Urinary bladder (tissue), 4 donors: ENCODE results near the gene TEC. TPM values are rescaled to one million over a fixed set of nuclear protein-coding genes. Genes with fewer than 3 reads are reported as not detected.
"Not testable (repeated sequence)": the region's sequence is repeated elsewhere in the genome, so short reads cannot be mapped to it uniquely, and the experiment has no call there.

Experiments
- DNase-seq: peaks from one replicate; pipeline ENCODE4 v3.0.0-alpha.2; 2015; ENCODE audit errors: extremely low spot score
- H3K27ac ChIP-seq: one replicate; pipeline ENCODE4 v1.5.1; 2013; ENCODE audit warnings: low read depth, mild to moderate bottlenecking, moderate library complexity
- H3K36me3 ChIP-seq: one replicate; pipeline ENCODE4 v1.6.1; 2013; ENCODE audit warnings: mild to moderate bottlenecking, moderate library complexity; ENCODE audit not compliant: insufficient read depth
- H3K4me1 ChIP-seq: one replicate; pipeline ENCODE4 v1.6.1; 2013; ENCODE audit warnings: mild to moderate bottlenecking, moderate library complexity; ENCODE audit not compliant: insufficient read depth
- H3K4me3 ChIP-seq: one replicate; pipeline ENCODE4 v1.5.1; 2013; ENCODE audit warnings: low read depth, low read length
- WGBS: extraction: QIAGEN DNeasy Blood & Tissue Kit; methylation state at CpG from one replicate; pipeline ENCODE4 v1.1.7; 2013; 5-methylcytosine and 5-hydroxymethylcytosine counted together
- polyA plus RNA-seq: library from polyadenylated mRNA; stranded (reverse); fragments of 200-250 nt; gene quantifications from one replicate; pipeline ENCODE4 v1.2.3, GENCODE V29; 2013
- total RNA-seq: library from RNA; depleted of rRNA; stranded (reverse); fragments of >200 nt; gene quantifications from one replicate; pipeline ENCODE4 v1.2.3, GENCODE V29; 2014
- donor health status: healthy with polysubstance abuse.
- donor health status: healthy.

TEC gene
- total RNA-seq (2.6 TPM), polyA plus RNA-seq (0.67 TPM)

- Histone ChIP-seq H3K36me3 (no peaks in the 10 kb centered on the region), H3K4me1 (no peaks in the 10 kb centered on the region), H3K4me3 (peak within 1 kb of the TSS; percentile 73), H3K27ac (peak within 1 kb of the TSS; percentile 78)
- DNase-seq = no peak
- 2% methylated on average over 63 of the region's 63 CpGs for WGBS
Observed at GRCh38 chr4:48268956-48269860, at the start of gene TEC. Gene TEC, minus strand, starts transcription at chr4:48269838. Its CDS starts 41,224 bp downstream, at chr4:48228614.

GRCh38 chr4:48315728-48316630, 46.3 kb upstream of the TEC start:
- Histone ChIP-seq H3K27ac (no peak overlapping the region), H3K36me3 (no peaks in the 10 kb centered on the region), H3K4me1 (no peaks in the 10 kb centered on the region), H3K4me3 (no peak overlapping the region)
- DNase-seq = no peak
- WGBS = 37% methylated on average over 7 of the region's 7 CpGs

DNA sequence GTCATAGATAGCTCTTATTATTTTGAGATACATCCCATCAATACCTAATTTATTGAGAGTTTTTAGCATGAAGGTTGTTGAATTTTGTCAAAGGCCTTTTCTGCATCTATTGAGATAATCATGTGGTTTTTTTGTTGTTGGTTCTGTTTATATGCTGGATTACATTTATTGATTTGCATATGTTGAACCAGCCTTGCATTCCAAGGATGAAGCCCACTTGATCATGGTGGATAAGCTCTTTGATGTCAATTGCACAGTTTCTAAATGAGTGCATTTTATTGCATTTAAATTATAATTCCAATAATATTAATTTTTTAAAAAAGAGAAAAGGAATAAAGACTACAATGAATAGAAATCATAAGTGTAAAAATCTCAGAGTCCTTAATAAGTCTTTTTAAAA, 45.1 kb upstream of the TEC start:
- not testable (repeated sequence) for H3K4me3 ChIP-seq, H3K27ac ChIP-seq, H3K36me3 ChIP-seq, H3K4me1 ChIP-seq, DNase-seq

- no peak overlapping the region for H3K4me3 ChIP-seq
- no peak overlapping the region for H3K27ac ChIP-seq
- WGBS = 85% methylated on average over 3 of the region's 3 CpGs
- H3K4me1 ChIP-seq = no peaks in the 10 kb centered on the region
- DNase-seq = no peak
- no peaks in the 10 kb centered on the region for H3K36me3 ChIP-seq
Observed at GRCh38 chr4:48311896-48312295, 42.3 kb upstream of the TEC start.

DNA sequence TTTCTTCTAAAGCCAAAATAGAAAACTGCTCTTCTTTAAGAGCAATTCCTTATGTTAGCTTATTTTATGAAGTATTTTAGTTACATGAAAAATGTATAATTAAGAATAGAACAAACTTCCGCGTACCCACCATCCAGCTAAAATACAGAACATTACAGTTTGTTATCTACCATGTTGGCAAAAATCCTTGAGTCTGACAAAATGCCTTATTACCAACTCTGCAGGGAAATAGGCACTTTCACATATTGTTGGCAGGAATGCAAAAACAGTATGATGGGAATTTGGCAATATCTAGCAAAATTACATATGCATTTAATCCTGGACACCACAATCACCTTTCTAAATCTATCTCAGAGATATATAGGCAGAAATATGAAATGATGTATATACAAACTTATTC, 39.3 kb upstream of the TEC start:
- no peak for DNase-seq
- Histone ChIP-seq H3K4me3 (no peak overlapping the region), H3K36me3 (no peaks in the 10 kb centered on the region), H3K4me1 (no peaks in the 10 kb centered on the region), H3K27ac (no peak overlapping the region)
- 85% methylated on average over 2 of the region's 2 CpGs for WGBS

GRCh38 chr4:48307528-48307927, 37.9 kb upstream of the TEC start:
- H3K27ac ChIP-seq = no peak overlapping the region
- 81% methylated on average over 5 of the region's 5 CpGs for WGBS
- no peak for DNase-seq
- H3K4me1 ChIP-seq = no peaks in the 10 kb centered on the region
- H3K36me3 ChIP-seq = no peaks in the 10 kb centered on the region
- no peak overlapping the region for H3K4me3 ChIP-seq

DNA sequence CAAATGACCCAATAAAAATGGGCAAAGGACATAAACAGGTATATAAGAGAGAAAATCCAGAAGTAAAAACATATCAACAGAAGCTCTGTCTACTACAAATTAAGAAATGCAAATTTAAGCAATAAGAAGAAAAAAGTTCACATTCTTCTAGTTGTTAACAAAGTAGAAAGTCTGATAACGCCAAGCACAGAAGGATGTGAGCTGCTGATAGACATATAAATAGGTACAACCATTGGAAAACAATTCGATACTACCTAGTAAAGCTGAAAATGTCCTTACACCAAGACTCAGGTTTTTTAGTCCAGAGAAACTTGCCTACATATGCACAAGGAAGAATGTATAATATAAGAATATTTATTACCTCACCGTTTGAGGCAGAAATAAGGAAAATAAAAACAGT, 35.9 kb upstream of the TEC start:
- Histone ChIP-seq H3K4me1 (no peaks in the 10 kb centered on the region), H3K27ac (no peak overlapping the region), H3K36me3 (no peaks in the 10 kb centered on the region), H3K4me3 (no peak overlapping the region)
- no peak for DNase-seq
- WGBS = 72% methylated on average over 3 of the region's 3 CpGs

DNA sequence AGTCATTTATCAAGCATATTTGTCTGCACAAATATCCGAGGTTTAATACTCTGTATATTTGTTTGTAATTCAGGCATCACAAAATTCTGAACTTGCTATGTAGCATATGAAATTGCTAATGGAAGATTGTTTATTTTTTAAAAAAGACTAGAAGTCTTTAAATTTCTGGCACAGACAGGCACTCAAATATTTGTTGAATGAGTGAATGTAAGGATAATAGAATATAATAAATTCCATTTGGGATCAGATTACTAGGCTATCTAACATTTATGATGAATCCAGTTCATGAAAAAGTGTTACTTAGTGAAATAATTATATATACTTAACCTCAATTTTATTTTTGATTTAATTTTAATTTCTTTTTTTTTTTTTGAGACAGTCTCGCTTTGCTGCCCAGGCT, 30.4 kb upstream of the TEC start:
- Histone ChIP-seq H3K4me3 (no peak overlapping the region), H3K36me3 (no peaks in the 10 kb centered on the region), H3K4me1 (no peaks in the 10 kb centered on the region), H3K27ac (no peak overlapping the region)
- no peak for DNase-seq
- 75% methylated on average over 2 of the region's 2 CpGs for WGBS

GRCh38 chr4:48299560-48299959, 29.9 kb upstream of the TEC start:
- Histone ChIP-seq H3K4me3 (no peak overlapping the region), H3K4me1 (no peaks in the 10 kb centered on the region), H3K27ac (no peak overlapping the region), H3K36me3 (no peaks in the 10 kb centered on the region)
- WGBS = 78% methylated on average over 4 of the region's 4 CpGs
- DNase-seq = no peak

DNA sequence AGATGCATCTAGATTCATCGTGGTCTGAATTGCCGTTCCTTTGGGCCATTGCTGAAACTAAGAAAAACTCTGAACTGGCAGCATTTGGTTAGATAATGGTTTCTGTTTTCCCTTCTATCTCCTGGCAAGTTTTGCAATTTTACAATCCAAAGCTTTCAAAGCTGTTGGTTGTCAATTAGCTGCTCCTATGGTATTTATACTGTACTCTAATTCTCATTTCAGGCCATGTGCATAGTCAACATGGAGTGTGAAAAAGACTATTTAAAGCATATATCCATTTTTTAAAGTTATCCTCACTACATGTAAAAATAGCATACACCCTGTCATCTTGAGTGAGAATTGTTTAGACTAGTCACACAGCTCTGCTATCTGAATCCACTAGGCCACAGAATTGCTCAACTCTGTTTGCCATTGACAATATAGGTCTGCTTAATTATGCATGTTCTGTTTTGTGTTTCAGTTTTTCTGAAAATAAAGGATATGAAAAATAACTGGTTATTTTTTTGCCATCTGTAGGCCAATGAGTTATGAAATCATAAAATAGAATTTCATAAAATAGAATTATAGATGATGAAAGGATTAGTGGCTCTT, 27.7 kb upstream of the TEC start:
- no peak for DNase-seq
- 90% methylated on average over 2 of the region's 2 CpGs for WGBS
- Histone ChIP-seq H3K4me3 (no peak overlapping the region), H3K4me1 (no peaks in the 10 kb centered on the region), H3K27ac (no peak overlapping the region), H3K36me3 (no peaks in the 10 kb centered on the region)

DNA sequence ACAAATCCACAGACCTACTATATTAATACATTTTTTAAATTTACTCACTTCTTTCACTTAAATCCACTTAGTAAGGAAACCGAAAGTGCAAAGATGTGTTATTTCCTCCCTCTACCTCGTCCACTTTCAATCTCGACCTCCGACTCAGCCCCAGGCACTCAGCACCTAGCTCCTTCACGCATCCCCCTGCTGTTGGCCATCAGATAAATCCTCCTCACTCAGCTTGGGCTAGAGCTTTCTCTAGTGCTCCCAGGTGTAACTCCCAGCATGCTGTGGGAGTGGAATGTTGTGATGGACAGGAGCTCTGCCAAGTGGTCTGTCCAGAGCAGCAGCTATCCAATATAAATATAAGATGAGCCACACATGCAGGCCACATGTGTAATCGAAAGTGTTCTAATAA, 26.7 kb upstream of the TEC start:
- H3K4me1 ChIP-seq = no peaks in the 10 kb centered on the region
- DNase-seq = no peak
- WGBS = 78% methylated on average over 6 of the region's 6 CpGs
- no peak overlapping the region for H3K27ac ChIP-seq
- no peaks in the 10 kb centered on the region for H3K36me3 ChIP-seq
- no peak overlapping the region for H3K4me3 ChIP-seq

DNA sequence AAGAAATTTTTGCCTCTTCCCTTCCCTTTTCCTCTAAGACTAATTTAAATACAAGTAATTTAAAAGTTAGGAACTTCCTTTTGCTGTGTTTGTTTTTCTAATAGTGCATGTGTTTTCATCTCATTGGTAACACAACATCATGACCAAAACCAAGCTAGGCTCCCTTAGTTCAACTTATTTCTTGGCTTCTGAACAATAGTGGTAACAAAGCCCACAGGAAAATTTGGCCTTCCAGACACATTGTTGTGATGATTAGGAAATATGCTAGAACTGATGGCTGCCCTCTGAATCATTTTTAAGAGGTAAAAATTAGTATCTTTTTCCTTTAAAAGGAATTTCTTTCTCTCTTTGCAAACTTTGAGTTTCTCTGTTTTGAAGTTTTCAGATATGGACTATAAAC, 25.5 kb upstream of the TEC start:
- Histone ChIP-seq H3K4me3 (no peak overlapping the region), H3K4me1 (no peaks in the 10 kb centered on the region), H3K27ac (no peak overlapping the region), H3K36me3 (no peaks in the 10 kb centered on the region)
- no peak for DNase-seq

DNA sequence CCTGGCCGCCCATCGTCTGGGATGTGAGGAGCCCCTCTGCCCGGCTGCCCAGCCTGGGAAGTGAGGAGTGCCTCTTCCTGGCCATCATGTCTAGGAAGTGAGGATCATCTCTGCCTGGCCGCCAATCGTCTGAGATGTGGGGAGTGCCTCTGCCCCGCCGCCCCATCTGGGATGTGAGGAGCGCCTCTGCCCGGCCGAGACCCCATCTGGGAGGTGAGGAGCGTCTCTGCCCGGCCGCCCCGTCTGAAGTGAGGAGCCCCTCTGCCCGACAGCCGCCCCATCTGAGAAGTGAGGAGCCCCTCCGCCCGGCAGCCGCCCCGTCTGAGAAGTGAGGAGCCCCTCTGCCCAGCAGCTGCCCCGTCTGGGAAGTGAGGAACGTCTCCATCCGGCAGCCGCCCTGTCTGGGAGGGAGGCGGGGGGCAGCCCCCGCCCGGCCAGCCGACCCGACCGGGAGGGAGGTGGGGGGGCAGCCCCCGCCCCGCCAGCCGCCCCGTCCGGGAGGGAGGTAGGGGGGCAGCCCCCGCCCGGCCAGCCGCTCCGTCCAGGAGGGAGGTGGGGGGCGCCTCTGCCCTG, 22.7 kb upstream of the TEC start:
- not testable (repeated sequence) for H3K4me3 ChIP-seq, H3K36me3 ChIP-seq
- 93% methylated on average over 37 of the region's 40 CpGs for WGBS

More for the DNA sequence above, 22.7 kb upstream of the TEC start:
- DNase-seq, H3K27ac ChIP-seq, H3K4me1 ChIP-seq: not testable (repeated sequence)
